Activated naive CD4-positive, alpha-beta T cell treated with anti-CD3 and anti-CD28 coated beads for 36 hours (primary cell): ENCODE data around the gene H19. TPM values are rescaled to one million over a fixed set of nuclear protein-coding genes. Genes with fewer than 3 reads are reported as not detected.

Experiments used
- total RNA-seq, 2 experiments: library from RNA; stranded (reverse); gene quantifications; one replicate each; pipeline ENCODE4 v1.2.3, GENCODE V29; 2021

Gene H19
- total RNA-seq, 2 experiments from 2014 or later, result not detected

Other genes starting within 250 kb of the H19 start
- under 1 TPM; 0.22 to 0.31 TPM for gene IFITM10, start 247.2 kb downstream of the H19 start, total RNA-seq
- 10 to 100 TPM; 30.1 to 34.5 TPM for gene CTSD, start 233.9 kb downstream of the H19 start, total RNA-seq
- not detected for gene SYT8, start 162.9 kb downstream of the H19 start, total RNA-seq
- gene TNNI2, start 158.9 kb downstream of the H19 start, total RNA-seq, result not detected
- gene LSP1, start 144.8 kb downstream of the H19 start, total RNA-seq, result 10 to 100 TPM; 42.4 to 42.9 TPM
- gene PRR33, start 105.9 kb downstream of the H19 start, total RNA-seq, result under 1 TPM; 0.07 to 0.12 TPM
- 1 to 10 TPM; 2.3 to 3.3 TPM for gene TNNT3, start 78.1 kb downstream of the H19 start, total RNA-seq
- 100 to 1,000 TPM; 125 to 127 TPM for gene MRPL23, start 50.5 kb downstream of the H19 start, total RNA-seq
- under 1 TPM; 0.21 to 0.37 TPM for gene IGF2, start 141.5 kb upstream of the H19 start, total RNA-seq
- not detected for gene INS, start 163.4 kb upstream of the H19 start, total RNA-seq
- not detected for gene TH, start 174.0 kb upstream of the H19 start, total RNA-seq